Mucosa of descending colon (tissue), 3 donors: ENCODE results near the gene RABEPK. TPM values are rescaled to one million over a fixed set of nuclear protein-coding genes. Genes with fewer than 3 reads are reported as not detected.
A peak's percentile ranks its signal among the peaks of the same experiment; 100 is the strongest.
"Not testable (repeated sequence)": the region's sequence is repeated elsewhere in the genome, so short reads cannot be mapped to it uniquely, and the experiment has no call there.

Source experiments
- ATAC-seq: fragments of 200-7000 bp; cut with Tn5 transposase; one replicate; pipeline ENCODE4 v1.9.1; 2020; ENCODE audit warnings: mild to moderate bottlenecking, moderate library complexity
- DNase-seq, 3 donors: peaks; one replicate each; pipeline ENCODE4 v3.0.0-alpha.2; 2020
- H3K36me3 ChIP-seq: fragments of 200-600 bp; one replicate; pipeline ENCODE4 v1.8.0; 2021; ENCODE audit warnings: low read depth, mild to moderate bottlenecking
- H3K4me1 ChIP-seq: fragments of 200-600 bp; one replicate; pipeline ENCODE4 v1.8.0; 2021; ENCODE audit warnings: low read depth, mild to moderate bottlenecking
- H3K4me3 ChIP-seq: fragments of 200-600 bp; one replicate; pipeline ENCODE4 v1.8.0; 2021; ENCODE audit warnings: mild to moderate bottlenecking
- H3K9me3 ChIP-seq: fragments of 200-600 bp; one replicate; pipeline ENCODE4 v1.8.0; 2021; ENCODE audit warnings: mild to moderate bottlenecking
- intact Hi-C, 2 donors: fragments of 100-400 bp; cut with DNase I in 1 of 2; cut with micrococcal nuclease in 1 of 2; formaldehyde crosslinking; loops; one replicate each; pipeline versions ENCODE4 v1.11.0 to v1.11.1; 2022; cut with DNase I, micrococcal nuclease
- total RNA-seq, 3 donors: library from RNA; stranded (reverse); fragmentation: NEBNext Ultra II Directional in 2 of 3; extraction: Animal tissue kit (Norgen Biotek cat#: 25700) in 2 of 3; gene quantifications; one replicate each; pipeline versions ENCODE4 v1.2.1 to v1.2.4, GENCODE V29; 2021 to 2023
- TF ChIP-seq, protein P1 (sequence below): fragments of 200-600 bp; IDR thresholded peaks from one replicate; pipeline ENCODE4 v1.8.0; 2022; ENCODE audit warnings: antibody characterized with exemption, mild to moderate bottlenecking
- donor health status: DM: no; HTN: no; CAD: no; lungs with moderate emphysema.
- donor health status: DM: no; HTN: no; CAD: no.
- donor health status: DM: no; HTN: yes; CAD: no.

RABEPK gene
- total RNA-seq, 3 donors from 2014 or later = 11.6 to 12.9 (median 12.1) TPM

DNA sequence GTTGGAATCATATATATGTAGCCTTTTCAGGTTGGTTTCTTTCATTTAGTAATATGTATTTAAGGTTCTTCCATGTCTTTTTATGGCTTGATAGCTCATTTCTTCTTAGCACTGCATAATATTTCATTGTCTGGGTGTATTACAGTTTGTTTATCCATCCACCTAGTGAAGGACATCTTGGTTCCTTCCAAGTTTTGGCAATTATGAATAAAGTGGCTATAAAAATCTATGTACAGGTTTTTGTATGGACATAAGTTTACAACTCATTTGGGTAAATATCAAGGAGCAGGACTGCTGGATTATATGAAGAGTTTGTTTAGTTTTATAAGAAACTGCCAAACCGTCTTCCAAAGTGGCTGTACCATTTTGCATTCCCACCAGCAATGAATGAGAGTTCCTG, 22.5 kb upstream of the RABEPK start:
- ATAC-seq = peak; percentile 64
- no peaks in the 10 kb centered on the region for H3K9me3 ChIP-seq
- no peaks in the 10 kb centered on the region for H3K36me3 ChIP-seq
- TF ChIP-seq, protein P1, sequence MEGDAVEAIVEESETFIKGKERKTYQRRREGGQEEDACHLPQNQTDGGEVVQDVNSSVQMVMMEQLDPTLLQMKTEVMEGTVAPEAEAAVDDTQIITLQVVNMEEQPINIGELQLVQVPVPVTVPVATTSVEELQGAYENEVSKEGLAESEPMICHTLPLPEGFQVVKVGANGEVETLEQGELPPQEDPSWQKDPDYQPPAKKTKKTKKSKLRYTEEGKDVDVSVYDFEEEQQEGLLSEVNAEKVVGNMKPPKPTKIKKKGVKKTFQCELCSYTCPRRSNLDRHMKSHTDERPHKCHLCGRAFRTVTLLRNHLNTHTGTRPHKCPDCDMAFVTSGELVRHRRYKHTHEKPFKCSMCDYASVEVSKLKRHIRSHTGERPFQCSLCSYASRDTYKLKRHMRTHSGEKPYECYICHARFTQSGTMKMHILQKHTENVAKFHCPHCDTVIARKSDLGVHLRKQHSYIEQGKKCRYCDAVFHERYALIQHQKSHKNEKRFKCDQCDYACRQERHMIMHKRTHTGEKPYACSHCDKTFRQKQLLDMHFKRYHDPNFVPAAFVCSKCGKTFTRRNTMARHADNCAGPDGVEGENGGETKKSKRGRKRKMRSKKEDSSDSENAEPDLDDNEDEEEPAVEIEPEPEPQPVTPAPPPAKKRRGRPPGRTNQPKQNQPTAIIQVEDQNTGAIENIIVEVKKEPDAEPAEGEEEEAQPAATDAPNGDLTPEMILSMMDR = no peak
- peaks cover 21% of the 10 kb centered on the region for H3K4me1 ChIP-seq
- intact Hi-C loops = no loop called here
- no peak overlapping the region for H3K4me3 ChIP-seq
- no peak for DNase-seq

DNA sequence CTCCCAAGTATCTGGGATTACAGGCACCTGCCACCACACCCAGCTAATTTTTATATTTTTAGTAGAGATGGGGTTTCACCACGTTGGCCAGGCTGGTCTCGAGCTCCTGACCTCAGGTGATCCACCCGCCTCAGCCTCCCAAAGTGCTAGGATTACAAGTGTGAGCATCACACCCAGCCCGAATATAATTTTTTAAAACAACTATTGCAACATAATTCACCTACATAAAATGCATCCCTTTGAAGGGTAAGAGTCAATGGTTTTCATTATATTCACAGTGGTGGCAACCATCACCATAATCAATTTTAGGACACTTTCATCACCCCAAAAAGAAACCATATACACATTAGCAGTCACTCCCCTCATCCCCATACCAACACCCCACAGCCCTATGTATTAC, 20.6 kb upstream of the RABEPK start:
- H3K4me1 ChIP-seq = peaks cover 37% of the 10 kb centered on the region
- ATAC-seq, intact Hi-C loops, H3K9me3 ChIP-seq, H3K4me3 ChIP-seq, H3K36me3 ChIP-seq, DNase-seq: not testable (repeated sequence)

DNA sequence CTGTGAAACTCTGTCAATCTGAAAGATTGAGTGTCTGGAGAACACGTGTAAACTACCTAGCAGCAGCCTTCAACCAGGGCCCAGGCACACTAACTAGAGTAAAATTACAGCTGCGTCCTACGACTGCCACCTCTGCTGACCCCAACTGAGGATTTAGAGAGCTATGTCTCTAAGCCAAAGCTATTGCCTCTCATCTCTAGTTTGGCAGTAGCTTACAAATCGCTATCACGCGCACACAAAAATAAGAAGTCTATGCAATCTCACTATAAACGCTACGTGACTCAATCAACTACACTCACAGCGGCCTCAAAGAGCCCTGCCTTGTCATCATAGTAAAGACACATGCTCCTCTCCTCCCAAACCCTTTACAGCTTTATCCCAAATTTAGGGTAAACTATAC, 19.5 kb upstream of the RABEPK start:
- ATAC-seq = no peak
- no peak for DNase-seq
- Histone ChIP-seq H3K9me3 (no peaks in the 10 kb centered on the region), H3K4me1 (peaks cover 44% of the 10 kb centered on the region), H3K4me3 (no peak overlapping the region), H3K36me3 (no peaks in the 10 kb centered on the region)
- TF ChIP-seq, protein P1 = no peak
- intact Hi-C loops = no loop called here

DNA sequence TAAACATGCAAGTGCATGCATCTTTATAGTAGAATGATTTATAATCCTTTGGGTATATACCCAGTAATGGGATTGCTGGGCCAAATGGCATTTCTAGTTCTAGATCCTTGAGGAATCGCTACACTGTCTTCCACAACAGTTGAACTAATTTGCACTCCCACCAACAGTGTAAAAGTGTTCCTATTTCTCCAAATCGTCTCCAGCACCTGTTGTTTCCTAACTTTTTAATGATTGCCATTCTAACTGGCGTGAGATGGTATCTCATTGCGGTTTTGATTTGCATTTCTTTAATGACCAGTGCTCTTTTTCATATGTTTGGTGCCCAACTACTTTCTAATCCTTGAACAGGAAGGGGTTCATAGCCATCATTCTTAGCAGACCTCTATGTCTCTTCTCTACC, 18.6 kb upstream of the RABEPK start:
- H3K4me3 ChIP-seq, H3K36me3 ChIP-seq, DNase-seq, H3K9me3 ChIP-seq, ATAC-seq, intact Hi-C loops: not testable (repeated sequence)
- peaks cover 52% of the 10 kb centered on the region for H3K4me1 ChIP-seq

DNA sequence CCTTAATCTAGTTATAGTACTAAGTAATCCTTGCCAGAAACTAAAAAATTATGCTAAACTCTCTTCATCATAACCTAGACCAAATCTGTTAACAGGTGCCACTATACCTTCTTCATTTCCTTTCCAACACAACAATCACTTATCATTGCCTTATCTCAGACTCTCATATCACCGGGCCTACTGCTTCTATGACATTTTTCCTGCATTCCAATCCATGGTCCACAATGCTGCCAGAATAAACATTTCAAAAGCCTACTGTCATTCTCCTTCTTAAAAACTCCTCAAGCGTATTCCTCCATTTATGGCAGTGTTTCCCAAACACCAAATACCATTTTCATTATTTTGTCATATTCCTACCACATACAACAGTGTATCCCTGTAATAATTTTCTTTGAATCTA, 17.3 kb upstream of the RABEPK start:
- DNase-seq = no peak
- intact Hi-C loops = no loop called here
- TF ChIP-seq, protein P1 = no peak
- peaks cover 52% of the 10 kb centered on the region for H3K4me1 ChIP-seq
- peak; percentile 56 for ATAC-seq
- no peaks in the 10 kb centered on the region for H3K36me3 ChIP-seq
- no peak overlapping the region for H3K4me3 ChIP-seq
- no peaks in the 10 kb centered on the region for H3K9me3 ChIP-seq

DNA sequence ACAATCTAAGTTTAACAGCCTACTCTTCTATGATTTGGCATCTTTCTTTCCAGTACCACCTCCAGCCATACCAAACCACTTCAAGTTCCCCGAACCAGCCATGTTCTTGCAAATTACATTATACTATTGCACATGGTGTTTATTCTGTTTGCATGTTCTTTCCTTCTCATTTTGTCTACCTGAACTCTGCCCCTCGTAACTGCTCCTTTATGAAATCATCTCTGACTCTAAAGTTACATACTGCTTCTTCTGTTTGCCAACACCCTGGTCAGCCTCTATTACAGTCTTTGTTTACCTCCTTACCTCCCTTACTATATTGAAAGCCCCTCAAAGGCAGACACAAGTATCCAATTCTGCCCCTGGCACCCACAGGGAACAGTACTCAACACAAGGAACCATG, 16.8 kb upstream of the RABEPK start:
- no peaks in the 10 kb centered on the region for H3K9me3 ChIP-seq
- TF ChIP-seq, protein P1 = no peak
- peaks cover 52% of the 10 kb centered on the region for H3K4me1 ChIP-seq
- peak in 1 of 3 donors; percentile 38 for DNase-seq
- intact Hi-C loops = no loop called here
- no peak overlapping the region for H3K4me3 ChIP-seq
- H3K36me3 ChIP-seq = no peaks in the 10 kb centered on the region
- ATAC-seq = peak; percentile 92

DNA sequence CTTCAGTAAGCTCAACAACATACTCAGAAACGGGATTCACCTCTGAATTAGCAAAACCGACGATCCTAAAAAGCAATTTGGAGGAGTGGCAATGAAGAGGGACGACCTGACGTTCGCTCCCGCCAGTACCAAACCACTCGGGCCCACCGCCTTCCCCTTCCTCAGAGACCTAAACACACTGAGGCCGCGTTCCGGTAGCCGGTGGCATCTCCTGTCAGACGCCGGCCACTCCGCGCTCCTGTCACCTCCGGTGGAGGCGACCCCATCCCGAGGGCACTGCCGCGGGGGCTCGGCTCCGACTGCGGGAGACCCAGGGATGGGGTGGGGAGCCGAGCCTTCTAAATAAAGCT, 11.4 kb upstream of the RABEPK start:
- Histone ChIP-seq H3K4me3 (peak overlapping the region; percentile 100), H3K4me1 (peaks cover 45% of the 10 kb centered on the region), H3K9me3 (no peaks in the 10 kb centered on the region), H3K36me3 (no peaks in the 10 kb centered on the region)
- DNase-seq (no peak), ATAC-seq (peak; percentile 38)
- TF ChIP-seq, protein P1 = no peak
- intact Hi-C loops = no loop called here
